Osteoblast (primary cell): ENCODE data around the gene IL17REL. TPM values are rescaled to one million over a fixed set of nuclear protein-coding genes. Genes with fewer than 3 reads are reported as not detected.
A peak's percentile ranks its signal among the peaks of the same experiment; 100 is the strongest.

Experiments
- DNase-seq: peaks from one replicate; pipeline ENCODE4 v3.0.0; 2011; ENCODE audit warnings: low spot score, mixed read lengths; ENCODE audit not compliant: insufficient read length; ENCODE audit errors: missing footprints
- H2AFZ ChIP-seq: 2 replicates; pipeline ENCODE4 v1.6.0; 2011; ENCODE audit warnings: mild to moderate bottlenecking, low read length
- H3K27ac ChIP-seq: 2 replicates; pipeline ENCODE4 v1.5.1; 2011; ENCODE audit warnings: mild to moderate bottlenecking, low read depth, low read length, moderate library complexity
- H3K27me3 ChIP-seq: 2 replicates; pipeline ENCODE4 v1.6.0; 2012; ENCODE audit warnings: mild to moderate bottlenecking, control low read depth, inconsistent platforms, low read length, moderate library complexity; ENCODE audit not compliant: insufficient read depth
- H3K36me3 ChIP-seq: 2 replicates; pipeline ENCODE4 v1.5.1; 2011; ENCODE audit warnings: mild to moderate bottlenecking, low read length, control low read depth, moderate library complexity; ENCODE audit not compliant: insufficient read depth
- H3K4me1 ChIP-seq: 2 replicates; pipeline ENCODE4 v1.5.1; 2011; ENCODE audit warnings: mild to moderate bottlenecking, low read length, control low read depth, moderate library complexity; ENCODE audit not compliant: insufficient read depth
- H3K4me2 ChIP-seq: 2 replicates; pipeline ENCODE4 v1.6.0; 2011; ENCODE audit warnings: mild to moderate bottlenecking, low read length; ENCODE audit not compliant: insufficient read depth
- H3K4me3 ChIP-seq: fragments of 200-600 bp; sonication (generic); 3 replicates; pipeline ENCODE4 v1.5.1; 2012; ENCODE audit warnings: mild to moderate bottlenecking, low read length, inconsistent platforms; ENCODE audit not compliant: insufficient read depth
- H3K79me2 ChIP-seq: 2 replicates; pipeline ENCODE4 v1.6.0; 2012; ENCODE audit warnings: mild to moderate bottlenecking, low read length, control low read depth, inconsistent platforms; ENCODE audit not compliant: insufficient read depth
- H3K9me3 ChIP-seq: 2 replicates; pipeline ENCODE4 v1.5.1; 2011; ENCODE audit warnings: low read depth, low read length, control low read depth
- H4K20me1 ChIP-seq: 2 replicates; pipeline ENCODE4 v1.6.0; 2012; ENCODE audit warnings: mild to moderate bottlenecking, low read length, control low read depth; ENCODE audit not compliant: insufficient read depth
- CTCF ChIP-seq: IDR thresholded peaks from 2 replicates; pipeline ENCODE4 v1.5.1; 2011; ENCODE audit warnings: mild to moderate bottlenecking, low read depth, low read length, moderate library complexity; ENCODE audit errors: extremely low read depth
- total RNA-seq: library from RNA; depleted of rRNA; stranded (reverse); fragments of >200 nt; gene quantifications from 2 replicates; pipeline ENCODE4 v1.2.3, GENCODE V29; 2012

The IL17REL gene
- total RNA-seq, 1 donor, result not detected

DNA sequence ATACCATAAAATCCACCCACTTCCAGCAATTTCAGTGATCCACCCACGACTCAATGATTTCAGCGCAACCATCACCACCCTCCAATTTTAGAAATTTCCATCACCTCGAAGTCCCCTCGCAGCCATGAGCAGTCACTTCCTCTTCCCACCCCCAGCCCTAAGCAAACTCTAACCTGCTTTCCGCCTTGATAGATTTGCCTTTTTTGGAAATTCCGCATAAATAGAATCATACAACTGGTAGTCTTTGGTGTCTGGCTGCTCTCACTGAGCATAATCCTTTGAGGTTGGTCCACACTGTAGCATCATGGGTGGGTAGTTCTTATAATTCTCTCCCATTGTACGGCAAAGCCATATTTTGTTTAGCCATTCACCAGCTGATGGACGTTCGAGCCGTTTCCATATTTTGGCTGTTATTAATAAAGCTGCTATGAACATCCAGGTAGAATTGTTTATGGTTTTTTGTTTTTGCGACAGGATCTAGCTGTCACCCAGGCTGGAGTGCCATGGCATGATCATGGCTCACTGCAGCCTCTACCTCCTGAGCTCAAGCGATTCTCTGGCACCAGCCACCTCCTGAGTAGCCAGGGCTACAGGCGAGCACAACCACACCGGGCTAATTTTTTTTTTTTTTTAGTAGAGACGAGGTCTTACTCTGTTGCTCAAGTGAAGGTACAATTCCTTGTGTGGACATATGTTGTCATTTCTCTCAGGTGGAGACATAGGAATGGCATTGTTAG is 36.0 kb downstream of the IL17REL start:
- no peak overlapping the region for H3K4me3 ChIP-seq
- no peak overlapping the region for H2AFZ ChIP-seq
- peaks cover 4% of the 10 kb centered on the region for H3K4me1 ChIP-seq
- no peaks in the 10 kb centered on the region for H3K27me3 ChIP-seq
- no peaks in the 10 kb centered on the region for H3K79me2 ChIP-seq
- no peaks in the 10 kb centered on the region for H4K20me1 ChIP-seq
- H3K36me3 ChIP-seq, result no peaks in the 10 kb centered on the region
- H3K9me3 ChIP-seq, result no peaks in the 10 kb centered on the region
- TF ChIP-seq CTCF, result no peak
- no peak overlapping the region for H3K4me2 ChIP-seq
- no peak overlapping the region for H3K27ac ChIP-seq
- peak; percentile 57 for DNase-seq

DNA sequence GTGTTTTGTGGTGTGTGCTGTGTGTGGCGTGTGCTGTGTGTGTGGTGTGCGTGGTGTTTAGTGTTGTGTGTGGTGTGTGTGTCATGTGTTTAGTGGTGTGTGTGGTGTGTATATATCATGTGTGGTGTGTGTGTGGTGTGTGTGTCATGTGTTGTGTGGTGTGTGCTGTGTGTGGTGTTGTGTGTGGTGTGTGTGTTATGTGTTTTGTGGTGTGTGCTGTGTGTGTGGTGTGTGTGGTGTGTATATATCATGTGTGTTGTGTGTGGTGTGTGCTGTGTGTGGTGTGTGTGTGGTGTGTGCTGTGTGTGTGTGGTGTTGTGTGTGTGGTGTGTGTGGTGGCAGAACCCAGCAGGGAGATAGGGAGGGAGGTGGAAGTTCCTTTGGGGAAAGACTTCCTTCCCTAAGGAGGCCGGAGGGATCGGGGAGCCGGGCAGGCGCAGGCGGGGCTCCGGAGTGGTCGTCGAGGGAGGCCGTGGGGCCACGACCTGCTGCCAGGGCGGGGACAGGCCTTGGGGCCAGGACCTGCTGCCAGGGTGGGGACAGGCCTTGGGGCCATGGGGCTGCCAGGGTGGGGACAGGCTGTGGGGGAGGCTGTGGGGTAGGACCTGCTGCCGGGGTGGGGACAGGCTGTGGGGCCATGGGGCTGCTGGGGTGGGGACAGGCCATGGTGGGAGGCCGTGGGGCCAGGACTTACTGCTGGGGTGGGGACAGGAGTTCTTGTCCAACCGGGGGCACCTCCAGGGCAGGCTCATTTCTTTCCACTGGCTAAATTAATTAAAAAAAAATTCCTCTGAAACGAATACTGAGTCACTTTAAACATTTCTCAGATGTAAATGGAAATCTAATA is 36.8 kb downstream of the IL17REL start:
- H4K20me1 ChIP-seq, result no peaks in the 10 kb centered on the region
- peaks cover 5% of the 10 kb centered on the region for H3K4me1 ChIP-seq
- no peaks in the 10 kb centered on the region for H3K79me2 ChIP-seq
- no peak for TF ChIP-seq CTCF
- peak; percentile 69 for DNase-seq
- H2AFZ ChIP-seq, result no peak overlapping the region
- H3K27me3 ChIP-seq, result no peaks in the 10 kb centered on the region
- no peaks in the 10 kb centered on the region for H3K36me3 ChIP-seq
- H3K4me3 ChIP-seq, result no peak overlapping the region
- peak overlapping the region; percentile 6 for H3K4me2 ChIP-seq
- no peaks in the 10 kb centered on the region for H3K9me3 ChIP-seq
- no peak overlapping the region for H3K27ac ChIP-seq

- TF ChIP-seq CTCF, result no peak
- Histone ChIP-seq H3K4me2 (no peak overlapping the region), H3K9me3 (no peaks in the 10 kb centered on the region), H3K4me1 (peaks cover 10% of the 10 kb centered on the region), H3K4me3 (no peak overlapping the region), H2AFZ (no peak overlapping the region), H3K27ac (no peak overlapping the region), H3K27me3 (no peaks in the 10 kb centered on the region), H3K79me2 (no peaks in the 10 kb centered on the region), H4K20me1 (no peaks in the 10 kb centered on the region), H3K36me3 (no peaks in the 10 kb centered on the region)
- DNase-seq, result no peak
Observed at GRCh38 chr22:49973018-49973961, 39.3 kb downstream of the IL17REL start.
